BJ (cell line): ENCODE measurements around the gene DOCK6. TPM values are rescaled to one million over a fixed set of nuclear protein-coding genes. Genes with fewer than 3 reads are reported as not detected.
A peak's percentile ranks its signal among the peaks of the same experiment; 100 is the strongest.

ENCODE experiments used
- CTCF ChIA-PET: fragments of 350-600 bp; formaldehyde crosslinking; extraction: SDS; loops from one replicate; lab custom pipeline; 2021; ENCODE audit warnings: antibody characterized with exemption, inconsistent platforms; lab: Yijun Ruan, JAX
- POLR2A ChIA-PET: fragments of 300-600 bp; sonication (Branson Sonifier 250); formaldehyde crosslinking; extraction: SDS; loops from one replicate; lab custom pipeline; 2021; ENCODE audit warnings: antibody characterized with exemption; lab: Charles Lee
- DNase-seq: peaks from one replicate; pipeline ENCODE4 v3.0.0-alpha.2; 2011; ENCODE audit warnings: low read depth
- H3K27me3 ChIP-seq: 2 replicates; pipeline ENCODE4 v1.6.0; 2011; ENCODE audit warnings: low read length; ENCODE audit not compliant: control insufficient read depth, insufficient read depth
- H3K36me3 ChIP-seq: 2 replicates; pipeline ENCODE4 v1.5.1; 2011; ENCODE audit warnings: low read length; ENCODE audit not compliant: control insufficient read depth, insufficient read depth
- H3K4me3 ChIP-seq: 2 replicates; pipeline ENCODE4 v1.5.1; 2011; ENCODE audit warnings: low read depth, mild to moderate bottlenecking, control low read depth, low read length
- CTCF ChIP-seq: IDR thresholded peaks from 2 replicates; pipeline ENCODE4 v1.5.1; 2011; ENCODE audit warnings: low read depth, mild to moderate bottlenecking, control low read depth, inconsistent platforms, low read length, moderate library complexity; ENCODE audit not compliant: insufficient read depth
- polyA plus RNA-seq: library from polyadenylated mRNA; depleted of rRNA; stranded (reverse); fragments of >200 nt; gene quantifications from 2 replicates; pipeline ENCODE4 v1.2.3, GENCODE V29; 2011

The DOCK6 gene
- polyA plus RNA-seq, 1 experiment, result 15.2 TPM

DNA sequence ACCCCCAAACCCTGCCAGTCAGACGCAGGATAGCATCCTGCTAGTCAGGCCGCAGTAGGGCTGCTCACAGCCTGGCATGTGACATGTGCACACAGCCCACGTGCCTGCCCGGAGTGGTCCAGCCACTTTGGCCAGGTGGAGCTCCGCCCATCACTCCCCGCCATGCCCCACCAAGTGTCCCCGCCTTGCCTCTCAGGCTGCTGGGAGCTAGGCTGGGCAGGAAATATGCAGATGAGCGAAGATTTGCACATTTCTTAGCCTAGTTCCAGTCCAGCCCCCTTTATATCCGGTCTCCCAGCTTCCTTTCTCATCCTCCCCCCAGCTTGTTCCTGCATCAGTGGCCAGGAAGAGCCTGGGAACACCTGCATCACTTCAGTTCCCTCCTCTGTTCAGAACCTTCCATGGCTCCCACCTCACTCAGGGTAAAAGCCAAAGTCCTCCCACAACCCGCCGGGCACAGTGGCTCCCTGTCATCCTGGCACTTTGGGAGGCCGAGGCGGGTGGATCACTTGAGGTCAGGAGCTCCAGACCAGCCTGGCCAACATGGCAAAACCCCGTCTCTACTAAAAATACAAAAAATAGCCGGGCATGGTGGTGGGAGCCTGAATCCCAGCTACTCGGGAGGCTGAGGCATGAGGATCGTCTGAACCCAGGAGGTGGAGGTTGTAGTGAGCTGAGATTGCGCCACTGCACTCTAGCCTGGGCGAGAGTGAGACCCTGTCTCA lies 2.3 kb upstream of the DOCK6 start:
- Histone ChIP-seq H3K36me3 (no peaks in the 10 kb centered on the region), H3K4me3 (no peak overlapping the region), H3K27me3 (no peaks in the 10 kb centered on the region)
- no peak for TF ChIP-seq CTCF
- ChIA-PET POLR2A (no interaction called here), CTCF (interaction anchor here (0.9 to 1.4 kb wide), 4 partner anchors 14 to 218 kb away, joined by 3 read pairs; no protein-coding TSS in a partner anchor)
- no peak for DNase-seq

- Histone ChIP-seq H3K4me3 (no peak overlapping the region), H3K27me3 (no peaks in the 10 kb centered on the region), H3K36me3 (no peaks in the 10 kb centered on the region)
- ChIA-PET CTCF (interaction anchor here (0.9 to 1.6 kb wide), 3 partner anchors 15 to 218 kb away, joined by 3 to 6 read pairs (median 3); no protein-coding TSS in a partner anchor), POLR2A (no interaction called here)
- DNase-seq, result no peak
- TF ChIP-seq CTCF, result no peak
Measured at GRCh38 chr19:11263726-11264125, 1.4 kb upstream of the DOCK6 start.

- no peak for DNase-seq
- H3K4me3 ChIP-seq, result peak overlapping the region; percentile 87
- CTCF ChIA-PET, result interaction anchor here (1.6 to 3.1 kb wide), 2 partner anchors 18 to 221 kb away, joined by 3 to 15 read pairs; no protein-coding TSS in a partner anchor
- H3K27me3 ChIP-seq, result no peaks in the 10 kb centered on the region
- H3K36me3 ChIP-seq, result no peaks in the 10 kb centered on the region
- POLR2A ChIA-PET, result no interaction called here
- TF ChIP-seq CTCF, result no peak
Measured at GRCh38 chr19:11261431-11261970, 823 bp downstream of the DOCK6 start.

DNA sequence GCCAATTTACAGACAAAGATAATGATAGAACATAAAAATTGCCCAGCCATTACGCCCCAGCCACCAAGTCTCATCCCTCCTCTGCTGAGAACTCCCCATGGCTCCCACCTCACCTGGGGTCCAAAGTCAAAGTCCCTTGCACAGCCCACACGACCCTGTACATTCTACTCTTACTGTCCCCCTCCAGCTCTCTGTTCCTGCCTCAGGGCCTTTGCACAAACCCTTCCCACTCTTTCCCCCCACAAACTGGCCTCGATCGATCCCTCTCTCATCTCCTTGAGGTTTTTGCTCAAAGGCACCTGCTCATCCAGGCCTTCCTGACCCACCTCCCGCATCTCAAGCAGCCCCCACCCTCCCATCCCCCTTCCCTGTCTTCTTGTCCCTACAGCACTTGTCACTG lies 1.3 kb downstream of the DOCK6 start:
- CTCF ChIA-PET, result interaction anchor here (1.6 to 3.1 kb wide), 2 partner anchors 18 to 222 kb away, joined by 3 to 15 read pairs; no protein-coding TSS in a partner anchor
- H3K4me3 ChIP-seq, result no peak overlapping the region
- TF ChIP-seq CTCF, result no peak
- H3K36me3 ChIP-seq, result no peaks in the 10 kb centered on the region
- DNase-seq, result no peak
- H3K27me3 ChIP-seq, result no peaks in the 10 kb centered on the region
- POLR2A ChIA-PET, result no interaction called here

- H3K27me3 ChIP-seq, result no peaks in the 10 kb centered on the region
- DNase-seq, result no peak
- no peaks in the 10 kb centered on the region for H3K36me3 ChIP-seq
- H3K4me3 ChIP-seq, result no peak overlapping the region
- CTCF ChIA-PET, result interaction anchor here (0.6 to 0.7 kb wide), 2 partner anchors 14 kb away, joined by 3 read pairs; no protein-coding TSS in a partner anchor
- no peak for TF ChIP-seq CTCF
- POLR2A ChIA-PET, result interaction anchor here (0.7 kb wide), 1 partner anchor 10 kb away, joined by 3 read pairs; no protein-coding TSS in a partner anchor
Measured at GRCh38 chr19:11257846-11258380, 4.4 kb downstream of the DOCK6 start.
